Retina (tissue), 1 donor: ENCODE results near the gene BMX.

Experiments used
- DNase-seq: peaks from one replicate; pipeline ENCODE4 v3.0.0-alpha.2; 2016

The BMX gene

DNA sequence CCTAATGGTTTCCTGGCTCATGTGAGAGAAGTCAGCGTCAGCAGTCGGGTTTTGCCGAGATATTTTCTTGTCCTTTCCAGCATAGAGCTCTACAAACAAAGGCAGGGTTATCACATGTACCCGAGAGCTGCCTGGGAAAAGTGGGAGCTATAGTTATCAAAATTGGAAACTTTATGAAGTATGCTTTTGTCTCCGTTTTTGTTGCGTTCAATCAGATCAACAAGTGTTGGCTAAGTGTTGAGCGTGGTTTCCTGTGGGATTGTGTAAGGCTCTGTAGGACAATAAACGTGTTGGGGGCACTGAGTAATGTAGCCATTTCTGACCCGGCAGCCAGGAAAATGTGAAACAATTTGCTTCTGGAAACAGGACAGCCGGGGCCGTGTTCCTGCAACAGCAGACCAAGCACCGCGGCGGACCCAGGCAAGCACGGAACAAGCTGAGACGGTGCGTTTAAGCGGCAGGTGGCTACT is at the start of gene BMX:
TSS of gene BMX (plus strand) at position 311 of the 470 bp plus-strand sequence. CDS start 7,547 bp downstream, outside the sequence.
- no peak for DNase-seq

DNA sequence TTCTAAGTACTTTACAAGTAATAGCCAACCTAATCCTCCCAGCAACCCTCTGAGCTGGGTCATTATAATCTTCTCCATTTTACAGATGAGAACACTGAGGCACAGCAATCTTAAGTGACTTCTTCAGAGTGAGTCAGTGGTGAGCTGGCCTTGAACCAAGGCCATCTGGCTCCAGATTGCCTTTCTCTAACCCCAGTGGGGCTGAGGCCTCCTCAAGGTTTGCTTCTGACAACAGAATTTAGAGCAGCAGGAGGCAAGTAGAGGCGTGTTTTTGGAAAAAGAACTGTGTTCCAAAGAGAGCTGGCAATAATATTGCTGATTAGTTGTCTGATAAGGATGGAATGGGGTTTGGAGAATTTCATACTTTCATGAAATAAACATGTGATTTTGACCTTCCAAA is 48.7 kb upstream of the BMX start:
- DNase-seq, result no peak

DNA sequence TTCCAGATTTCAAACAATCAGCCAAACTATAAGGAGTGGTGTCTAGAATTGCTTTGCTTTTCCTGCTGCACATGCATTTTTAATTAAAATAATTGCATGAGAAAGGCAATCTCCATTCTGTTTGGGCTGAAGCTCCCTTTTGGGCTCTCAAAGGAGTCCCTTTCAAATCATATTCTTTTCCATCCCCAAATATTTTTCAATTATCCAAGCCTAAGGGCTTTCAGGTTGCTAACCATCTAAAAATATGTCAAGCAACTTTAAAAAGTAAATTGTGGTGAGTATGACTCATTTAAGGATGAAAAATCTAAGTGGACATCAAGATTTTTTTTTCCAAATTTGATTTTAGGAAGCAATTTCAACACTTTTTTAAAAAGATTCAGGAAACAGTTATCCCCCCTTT is 35.9 kb upstream of the BMX start:
- no peak for DNase-seq

DNA sequence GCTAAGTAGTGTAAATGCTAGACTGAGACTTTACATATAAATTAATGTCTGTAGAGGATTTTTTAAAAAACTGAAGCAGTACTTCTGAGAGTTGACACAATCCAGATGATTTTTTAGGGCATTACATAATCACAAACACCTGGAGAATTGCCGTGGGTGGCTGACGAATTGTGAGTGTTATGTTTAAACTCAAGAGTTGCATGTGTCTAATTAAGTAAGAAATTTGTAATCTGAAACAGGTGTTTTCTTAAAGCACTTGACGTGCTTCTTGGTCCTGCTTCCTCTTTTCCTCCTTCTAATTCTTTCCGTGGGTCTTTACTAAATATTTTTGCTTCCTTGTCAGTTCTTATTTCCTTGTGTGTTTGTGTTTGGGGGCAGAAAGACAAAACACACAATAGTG is 35.3 kb upstream of the BMX start:
- no peak for DNase-seq

DNA sequence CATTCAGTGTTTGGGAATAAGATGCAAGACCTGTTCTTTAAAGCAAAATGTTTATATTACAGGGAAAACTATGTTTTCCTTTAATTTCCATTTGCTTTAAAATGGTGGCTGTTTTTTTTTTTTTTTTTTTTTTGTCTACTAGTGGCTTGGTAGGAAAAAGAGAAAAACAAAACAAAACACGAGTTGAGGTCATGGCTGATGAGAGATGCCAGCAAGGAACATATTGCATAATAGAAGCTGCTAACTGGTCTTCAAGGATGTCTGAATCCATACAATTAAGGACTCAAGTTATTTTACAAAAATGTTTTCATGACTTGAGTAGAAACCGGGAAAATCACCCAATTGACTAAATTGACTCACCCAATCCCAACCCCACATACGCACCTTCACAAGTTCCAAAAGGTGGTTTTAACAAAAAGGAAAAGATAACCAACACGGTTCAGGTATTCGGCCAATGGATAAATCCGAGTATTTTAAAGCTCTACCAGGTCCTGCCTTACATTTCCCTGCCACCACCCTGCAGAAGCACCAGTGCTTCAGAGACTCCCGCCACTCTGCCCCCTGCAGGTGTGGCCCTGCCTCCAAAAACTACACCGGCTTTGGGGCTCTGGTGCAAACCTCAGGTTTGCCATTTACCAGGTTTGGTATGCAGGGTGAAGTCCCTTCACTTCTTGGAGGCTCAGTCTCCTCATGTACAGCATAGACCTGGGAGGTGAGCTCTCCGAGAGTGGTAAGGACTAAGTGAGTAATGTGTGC is 34.5 kb upstream of the BMX start:
- no peak for DNase-seq

DNA sequence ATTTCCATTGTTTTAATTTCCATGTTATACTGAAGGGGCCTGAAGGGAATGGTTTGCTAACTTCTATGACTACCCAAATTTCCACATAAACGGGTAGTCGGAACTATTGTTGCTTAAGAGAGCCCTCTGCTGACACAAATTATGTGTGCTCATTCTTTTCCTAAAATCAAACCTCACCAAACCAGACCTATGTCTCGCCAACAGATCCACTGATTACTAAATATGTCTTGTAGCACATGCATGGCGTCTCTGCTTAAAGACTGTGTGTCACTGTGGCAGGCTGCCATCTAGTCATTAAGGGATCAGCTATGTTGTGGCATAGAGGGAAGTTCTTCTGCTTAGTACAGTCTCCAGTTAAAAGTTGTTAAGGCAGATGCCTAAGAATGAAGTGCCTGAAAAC is 32.6 kb upstream of the BMX start:
- DNase-seq, result peak; percentile 49

DNA sequence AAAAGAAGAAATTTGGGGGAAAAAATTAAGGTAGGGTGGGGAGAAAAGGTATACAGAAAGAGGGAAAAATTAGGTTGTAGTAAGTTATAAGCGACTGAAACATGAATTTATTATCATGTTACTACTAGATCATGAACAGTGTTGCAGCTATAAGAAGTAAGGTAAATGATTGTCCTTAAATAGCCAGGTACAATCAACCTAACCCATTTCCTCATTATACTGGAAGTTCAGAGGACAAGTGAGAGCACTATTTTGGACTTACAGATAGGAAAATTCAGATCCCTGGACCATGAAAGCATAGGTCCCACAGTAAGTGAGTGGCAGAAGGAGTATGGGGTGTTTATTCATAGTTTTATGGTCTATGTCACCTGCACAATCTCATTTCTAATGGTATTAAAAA is 31.0 kb upstream of the BMX start:
- no peak for DNase-seq

DNA sequence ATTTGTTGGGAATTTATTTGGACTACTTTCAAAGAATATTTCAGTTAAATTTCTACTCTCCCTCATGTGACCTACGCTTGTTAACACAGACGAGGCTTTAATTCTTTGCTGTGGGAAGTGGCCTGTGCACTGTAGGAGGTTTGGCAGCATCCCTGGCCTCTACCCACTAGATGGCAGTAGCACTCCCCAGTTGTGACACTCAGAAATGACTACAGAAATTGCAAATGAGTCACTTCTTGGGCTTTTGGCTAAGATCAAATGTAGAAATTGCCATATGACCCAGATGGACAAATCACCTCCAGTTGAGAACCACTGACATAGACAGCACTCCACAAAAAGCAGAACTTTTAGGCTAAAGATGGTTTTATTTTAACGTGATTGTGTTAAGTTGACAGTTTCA is 29.6 kb upstream of the BMX start:
- peak; percentile 63 for DNase-seq

DNA sequence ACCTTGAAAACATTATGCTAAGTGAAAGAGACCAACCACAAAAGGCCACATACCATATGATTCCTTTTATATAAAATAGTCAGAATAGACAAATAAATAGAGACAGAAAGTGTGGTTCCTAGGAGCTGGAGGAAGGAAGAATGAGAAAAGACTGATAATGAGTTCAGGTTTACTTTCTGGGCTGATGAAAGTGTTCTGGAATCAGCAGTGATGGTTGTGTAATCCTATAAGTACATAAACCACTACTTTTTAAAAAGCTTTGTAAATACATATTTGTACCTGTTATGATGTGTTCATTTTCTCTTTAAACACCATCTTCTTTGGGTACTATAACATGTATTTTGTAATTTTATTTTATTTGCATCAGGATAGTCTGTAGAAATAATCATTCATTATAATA is 28.1 kb upstream of the BMX start:
- no peak for DNase-seq

DNA sequence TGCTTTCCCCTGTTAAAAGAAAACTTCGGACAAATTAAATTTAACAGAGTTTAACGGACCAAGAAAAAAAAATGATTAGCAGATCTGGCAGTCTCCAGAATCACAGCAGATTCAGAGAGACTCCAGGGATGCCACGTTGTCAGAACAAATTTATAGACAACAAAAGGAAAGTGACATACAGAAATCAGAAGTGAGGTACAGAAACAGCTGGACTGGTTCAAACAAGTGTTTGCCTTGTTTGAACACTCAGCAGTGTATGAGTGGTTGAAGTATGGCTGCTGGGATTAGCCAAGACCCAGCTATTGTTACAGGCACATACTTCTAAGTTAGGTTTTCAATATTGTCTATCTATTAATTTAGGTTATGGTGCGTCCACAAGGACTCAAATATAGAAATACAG is 26.6 kb upstream of the BMX start:
- DNase-seq, result peak; percentile 41

DNA sequence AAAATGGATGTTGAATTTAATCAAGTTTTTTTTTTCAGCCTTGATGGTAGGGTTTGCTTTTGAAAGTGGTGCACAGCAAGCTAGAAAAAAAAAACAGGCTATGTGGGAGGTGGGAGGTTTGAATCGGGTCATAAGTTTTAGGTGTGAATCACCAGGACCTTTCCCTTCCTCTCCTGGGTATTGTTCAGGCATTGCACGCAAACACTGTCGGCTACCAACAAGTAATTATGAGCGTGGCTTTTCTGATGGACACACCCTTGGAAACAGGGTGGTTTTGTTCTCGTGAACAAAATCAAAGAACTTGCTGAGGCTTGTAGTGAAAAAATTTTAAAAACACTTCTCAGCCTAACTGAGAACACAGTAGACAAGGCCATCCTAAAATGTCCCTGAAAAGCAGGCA is 25.6 kb upstream of the BMX start:
- no peak for DNase-seq

DNA sequence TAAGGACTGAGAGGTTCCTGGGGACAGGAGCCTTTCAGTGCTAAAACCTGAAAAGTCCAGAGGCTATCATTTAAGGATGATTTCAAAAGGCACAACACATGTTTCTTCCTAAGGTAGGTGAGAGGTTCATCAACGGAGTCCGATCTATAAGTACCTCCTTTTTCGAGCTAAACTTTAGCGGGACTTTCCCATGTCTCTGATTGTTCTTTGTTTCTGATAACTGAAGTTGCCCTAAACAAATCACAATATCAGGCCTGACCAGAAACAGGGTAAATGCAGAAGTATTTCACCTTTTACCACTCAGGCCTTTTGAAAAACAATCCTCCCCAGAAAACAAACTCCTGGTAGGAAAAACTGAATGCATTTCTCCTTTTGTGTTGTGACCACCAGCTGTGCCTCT is 25.1 kb upstream of the BMX start:
- DNase-seq, result no peak

DNA sequence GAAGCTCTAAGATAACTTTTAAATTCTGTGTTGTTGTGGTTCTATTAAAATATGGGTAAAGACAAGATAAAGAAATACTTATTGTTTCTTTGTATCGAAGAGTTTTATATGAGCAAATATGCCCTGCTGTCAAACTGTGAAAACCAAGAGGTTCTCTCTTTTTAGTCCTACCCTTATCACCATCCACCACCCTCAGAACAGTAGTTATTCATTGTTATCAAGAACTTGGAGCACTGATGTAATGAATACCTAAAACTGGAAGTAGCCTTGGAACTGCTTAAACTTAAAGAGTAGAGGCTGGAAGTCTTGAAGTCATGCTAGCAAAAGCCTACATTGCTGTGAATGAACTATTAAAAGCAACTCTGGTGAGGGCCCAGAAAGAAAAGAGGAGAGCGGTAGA is 16.7 kb upstream of the BMX start:
- DNase-seq, result no peak

DNA sequence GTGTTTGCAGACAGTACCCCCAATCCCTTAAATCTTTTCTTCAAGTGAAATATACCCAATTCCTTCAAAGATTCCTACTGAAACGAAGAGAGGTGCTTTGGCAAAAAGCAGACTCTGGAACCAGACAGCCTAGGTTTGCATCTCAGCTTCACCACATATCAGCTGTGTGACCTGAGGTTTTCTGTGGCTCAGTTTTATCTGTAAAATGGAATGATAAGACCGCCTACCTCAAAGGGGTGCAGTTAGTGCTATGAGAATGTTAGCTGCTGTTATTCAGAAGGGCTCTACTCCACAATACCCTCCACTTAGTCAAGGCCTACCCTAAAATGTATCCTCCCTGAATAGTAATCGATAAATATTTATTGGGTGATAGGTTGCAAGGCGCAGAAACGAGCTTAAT is 8.1 kb upstream of the BMX start:
- DNase-seq, result no peak

DNA sequence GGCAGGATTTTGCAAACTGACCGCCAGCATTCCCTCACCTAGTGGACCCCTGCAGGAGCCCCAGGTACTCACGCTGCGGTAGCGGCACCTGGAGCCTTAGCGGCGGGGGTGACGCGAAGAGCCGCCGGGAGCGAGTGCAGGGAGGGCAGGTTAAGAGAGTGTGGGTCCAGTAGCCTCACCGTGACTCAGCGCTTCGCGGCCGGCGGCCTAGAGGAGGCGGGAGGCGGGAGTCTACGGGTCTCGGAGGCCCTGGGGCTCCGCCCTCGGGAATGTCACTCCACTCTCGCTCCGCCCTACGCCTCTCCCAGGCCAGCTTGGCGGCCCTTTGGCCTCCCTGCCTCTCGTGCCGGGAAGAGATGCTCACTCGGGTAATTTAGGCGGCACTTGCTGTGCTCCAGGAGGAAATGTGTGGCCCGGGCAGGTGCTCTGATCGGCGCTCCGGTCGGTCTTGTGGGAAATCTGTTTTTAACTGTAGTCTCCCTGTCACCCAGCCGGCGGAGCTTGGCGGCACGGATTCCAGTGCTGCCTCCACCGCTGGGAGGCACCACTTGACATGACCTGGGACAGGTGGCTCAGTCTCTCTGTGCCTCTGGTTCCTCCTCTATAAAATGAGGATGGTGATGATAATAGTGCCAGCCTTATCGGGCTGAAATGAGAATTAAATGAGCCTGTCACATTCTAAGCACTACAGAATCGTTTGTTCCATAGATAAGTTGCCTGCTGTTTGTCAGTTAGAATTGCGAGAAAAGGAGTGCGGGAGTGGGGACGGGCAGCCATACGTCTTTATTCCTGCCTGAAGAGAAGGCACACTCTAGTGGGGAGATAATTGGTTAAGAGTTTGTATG is 7.3 kb upstream of the BMX start, which contains the start of gene PIR:
TSS of gene PIR (minus strand) at position 216 of the 845 bp plus-strand sequence. CDS start 2,076 bp downstream, outside the sequence.
- DNase-seq, result peak; percentile 87

DNA sequence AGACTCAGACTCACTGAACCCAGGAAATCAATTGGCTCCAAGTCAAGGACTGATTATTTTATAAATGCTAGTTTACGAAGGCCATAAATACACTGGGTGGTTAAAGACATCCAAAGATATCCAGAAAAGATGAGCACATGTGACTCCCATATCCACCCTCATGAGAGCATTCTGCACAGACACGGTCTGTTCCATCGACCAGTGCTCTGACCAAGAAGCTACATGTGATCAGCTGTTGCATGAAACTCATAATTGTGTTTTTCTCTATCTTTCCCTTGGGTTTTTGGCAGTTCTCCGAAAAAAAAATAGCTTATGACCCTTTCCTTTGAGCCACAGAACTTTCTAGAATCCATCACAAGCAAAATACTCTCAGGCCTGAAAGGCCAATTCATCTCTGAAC is 4.8 kb upstream of the BMX start:
- DNase-seq, result no peak

DNA sequence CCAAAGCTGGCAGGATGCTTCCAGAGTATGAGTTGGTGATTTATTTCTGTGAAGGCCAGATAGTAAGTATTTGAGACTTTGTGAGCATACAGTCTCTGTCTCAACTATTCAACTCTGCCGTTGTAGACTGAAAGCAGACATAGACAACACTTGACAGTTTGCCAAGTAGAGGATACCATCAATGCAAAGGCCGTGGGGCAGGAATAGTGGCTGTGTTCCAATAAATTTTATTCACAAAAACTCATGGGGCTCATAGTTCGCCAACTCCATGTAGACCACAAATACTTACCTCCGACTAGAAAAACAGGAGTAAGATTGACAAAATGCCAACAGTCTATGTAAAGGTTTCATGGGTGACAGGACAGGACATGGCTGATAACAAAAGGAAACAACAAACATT is 3.8 kb upstream of the BMX start:
- no peak for DNase-seq

DNA sequence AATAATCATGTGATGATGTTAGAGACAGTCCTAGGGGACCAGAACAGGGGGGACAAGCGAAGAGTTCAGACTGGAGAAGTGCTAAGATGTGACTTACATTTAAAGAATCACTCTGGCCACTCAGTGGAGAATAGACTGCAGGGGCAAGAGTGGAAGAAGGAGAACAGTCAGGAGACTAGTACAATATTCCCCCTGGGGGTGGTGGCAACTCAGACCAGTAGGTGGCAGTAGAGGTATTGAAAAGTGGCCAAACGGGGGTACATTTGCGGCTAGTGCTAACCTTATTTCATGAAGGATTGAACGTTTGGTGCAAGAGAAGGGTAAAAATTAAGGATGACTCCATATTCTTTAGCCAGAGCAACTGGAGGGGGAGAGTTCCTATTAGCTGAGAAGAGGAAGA is 2.7 kb upstream of the BMX start:
- DNase-seq, result peak; percentile 38

DNA sequence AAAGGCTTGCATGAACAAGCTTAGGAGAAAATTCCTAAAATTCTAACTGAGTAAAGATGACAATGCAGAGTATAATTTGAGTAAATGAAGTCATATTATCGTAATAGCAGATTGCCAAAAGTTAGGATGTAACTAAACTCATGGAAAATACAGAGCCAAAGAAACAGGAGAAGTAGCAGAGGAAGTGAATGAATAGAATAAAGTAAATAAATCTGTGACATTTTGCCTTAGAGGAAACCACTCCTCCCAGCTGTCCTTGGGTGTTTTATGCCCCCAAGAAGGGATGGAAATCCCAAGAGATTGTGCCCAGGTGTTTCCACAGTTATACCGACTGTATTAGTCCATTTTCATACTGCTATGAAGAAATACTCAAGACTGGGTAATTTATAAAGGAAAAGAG is 1.9 kb upstream of the BMX start:
- no peak for DNase-seq

DNA sequence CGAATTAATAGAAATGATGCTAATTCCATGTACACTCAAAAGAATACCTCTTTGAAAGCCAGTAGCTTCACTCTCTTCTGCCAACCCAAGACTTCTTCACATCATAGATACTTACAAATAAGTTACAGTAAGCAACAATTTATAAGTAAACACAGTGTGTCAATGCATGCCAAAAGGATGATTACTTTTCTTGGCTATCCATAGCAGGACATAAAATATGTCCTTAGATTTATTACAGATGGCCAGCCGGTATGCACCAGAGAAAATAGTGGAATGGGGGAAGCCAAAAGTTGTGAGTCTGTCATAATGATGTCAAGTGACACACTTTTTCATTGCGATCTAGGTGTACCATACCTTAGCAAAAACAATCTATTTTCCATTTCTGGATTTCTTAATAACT is 631 bp upstream of the BMX start:
- DNase-seq, result no peak

DNA sequence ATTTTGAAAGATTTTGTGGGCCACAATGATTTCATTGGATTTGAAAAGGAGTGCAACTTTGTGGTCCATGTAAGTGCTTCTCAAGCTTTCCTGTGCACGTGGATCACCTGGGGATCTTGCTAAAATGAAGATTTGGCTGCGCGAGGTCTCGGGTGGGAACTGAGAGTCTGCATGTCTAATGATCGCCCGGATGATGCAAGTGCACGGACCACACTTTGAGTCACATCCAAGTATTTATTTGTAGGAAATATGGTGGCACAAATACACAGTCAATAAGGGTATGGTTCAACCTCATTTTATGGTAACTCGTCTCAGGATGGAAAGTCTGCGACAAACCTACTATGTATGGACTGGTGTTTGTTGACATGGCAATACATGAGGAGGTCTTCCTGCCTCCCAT is 899 bp downstream of the BMX start:
- DNase-seq, result no peak

DNA sequence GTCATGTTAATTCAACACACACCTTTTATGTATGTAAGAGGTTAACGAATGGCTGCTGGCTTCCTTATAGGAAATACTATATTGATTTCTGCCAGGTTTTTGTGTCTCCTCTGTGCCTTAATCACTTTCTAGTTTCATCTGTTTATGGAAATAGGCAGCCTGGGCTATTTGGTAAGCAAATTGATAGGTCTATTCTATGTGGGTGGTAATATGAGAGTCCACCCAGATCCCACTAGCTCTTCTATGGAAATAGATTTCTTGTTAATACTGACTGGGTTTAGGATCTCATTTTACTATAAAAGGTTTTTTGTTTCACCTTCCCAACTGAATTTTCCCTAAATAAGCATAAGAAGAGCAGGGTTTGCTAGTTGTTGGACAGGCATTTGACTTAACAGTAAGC is 4.1 kb downstream of the BMX start:
- DNase-seq, result no peak

DNA sequence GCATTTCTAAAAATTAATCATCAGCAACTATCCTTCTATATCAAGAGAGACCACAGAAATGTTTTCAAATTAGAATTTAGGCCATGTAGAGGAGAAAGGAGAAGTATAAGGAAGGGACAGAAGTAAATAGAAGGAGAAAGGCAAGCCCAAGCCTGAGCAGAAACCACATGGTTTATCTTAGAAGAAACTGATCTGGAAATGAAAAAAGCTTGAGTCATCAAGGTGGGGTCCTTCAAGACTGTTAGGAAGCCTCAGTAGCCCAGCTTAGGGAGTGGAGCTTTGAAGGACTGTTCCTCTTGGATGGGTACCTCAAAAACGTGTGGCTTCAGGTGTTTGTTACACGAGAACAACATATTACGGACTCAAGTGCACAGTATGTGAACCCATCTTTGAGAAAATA is 4.5 kb downstream of the BMX start:
- no peak for DNase-seq

DNA sequence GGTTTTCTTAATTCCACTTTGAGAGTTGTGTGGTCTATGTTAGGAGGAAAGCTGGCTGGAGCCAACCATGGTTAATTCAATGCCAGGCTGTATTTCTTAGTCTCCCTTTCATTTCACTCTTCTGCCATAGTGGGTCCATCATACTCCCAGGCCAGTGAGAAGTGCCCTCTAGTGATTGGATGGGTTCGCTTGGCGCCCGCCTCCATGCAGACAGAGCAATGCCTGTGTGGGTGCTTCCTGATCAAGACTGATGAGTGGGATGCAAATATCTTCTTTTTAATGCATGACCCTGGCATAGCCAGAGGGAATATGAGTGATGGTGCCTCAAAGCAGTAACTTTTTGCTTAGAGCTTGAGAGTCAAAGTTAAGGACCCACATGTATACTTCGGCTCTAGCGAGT is 6.4 kb downstream of the BMX start:
- DNase-seq, result no peak
